ENCODE results near the gene PDLIM4.

The PDLIM4 gene

GRCh38 chr5:132257131-132258101 lies at the start of gene PDLIM4:
Gene PDLIM4 (plus strand): TSS chr5:132257696. CDS start chr5:132257735, 39 bp downstream.
- DNase-seq (ENCODE audit: low spot score): no peak

- DNase-seq (ENCODE audit: low spot score): no peak
Observed at GRCh38 chr5:132207778-132208177, 49.7 kb upstream of the PDLIM4 start.

GRCh38 chr5:132209131-132209530 lies 48.4 kb upstream of the PDLIM4 start:
- DNase-seq (ENCODE audit: low spot score): no peak

- DNase-seq (ENCODE audit: low spot score): no peak
Observed at GRCh38 chr5:132209901-132210545, 47.5 kb upstream of the PDLIM4 start.

- DNase-seq (ENCODE audit: low spot score): no peak
Observed at GRCh38 chr5:132210944-132211343, 46.6 kb upstream of the PDLIM4 start.

- DNase-seq (ENCODE audit: low spot score): no peak
Observed at GRCh38 chr5:132211787-132212186, 45.7 kb upstream of the PDLIM4 start.

- no peak for DNase-seq (ENCODE audit: low spot score)
Observed at GRCh38 chr5:132213666-132214065, 43.8 kb upstream of the PDLIM4 start.

GRCh38 chr5:132214491-132214890 lies 43.0 kb upstream of the PDLIM4 start:
- DNase-seq (ENCODE audit: low spot score): no peak

- no peak for DNase-seq (ENCODE audit: low spot score)
Observed at GRCh38 chr5:132215329-132215728, 42.2 kb upstream of the PDLIM4 start.

- no peak for DNase-seq (ENCODE audit: low spot score)
Observed at GRCh38 chr5:132218321-132218720, 39.2 kb upstream of the PDLIM4 start.

- DNase-seq (ENCODE audit: low spot score): no peak
Observed at GRCh38 chr5:132219289-132219970, 38.1 kb upstream of the PDLIM4 start.

- DNase-seq (ENCODE audit: low spot score): no peak
Observed at GRCh38 chr5:132219981-132220380, 37.5 kb upstream of the PDLIM4 start.

- no peak for DNase-seq (ENCODE audit: low spot score)
Observed at GRCh38 chr5:132220491-132220890, 37.0 kb upstream of the PDLIM4 start.

- DNase-seq (ENCODE audit: low spot score): no peak
Observed at GRCh38 chr5:132221781-132222648, 35.5 kb upstream of the PDLIM4 start.

- DNase-seq (ENCODE audit: low spot score): no peak
Observed at GRCh38 chr5:132222649-132223038, 34.9 kb upstream of the PDLIM4 start.

- no peak for DNase-seq (ENCODE audit: low spot score)
Observed at GRCh38 chr5:132223861-132224260, 33.6 kb upstream of the PDLIM4 start.

- no peak for DNase-seq (ENCODE audit: low spot score)
Observed at GRCh38 chr5:132224716-132225115, 32.8 kb upstream of the PDLIM4 start.

GRCh38 chr5:132225165-132226032 lies 32.1 kb upstream of the PDLIM4 start:
- peak; percentile 65 for DNase-seq (ENCODE audit: low spot score)

GRCh38 chr5:132226516-132227234 lies 30.8 kb upstream of the PDLIM4 start:
- DNase-seq (ENCODE audit: low spot score): no peak

GRCh38 chr5:132227235-132227484 lies 30.3 kb upstream of the PDLIM4 start:
- DNase-seq (ENCODE audit: low spot score): no peak
